DND-41 (cell line): Measurements from ENCODE around the gene CEBPB.
A peak's percentile ranks its signal among the peaks of the same experiment; 100 is the strongest.

ENCODE experiments used
- ATAC-seq: fragments of 200-7000 bp; cut with Tn5 transposase; 3 replicates; pipeline ENCODE4 v1.9.1; 2021; ENCODE audit warnings: low read depth; ENCODE audit not compliant: insufficient read depth
- DNase-seq: peaks from one replicate; pipeline ENCODE4 v3.0.0-alpha.2; 2020
- H2AFZ ChIP-seq: 2 replicates; pipeline ENCODE4 v1.6.0; 2012; ENCODE audit warnings: low read depth, low read length
- H3K27ac ChIP-seq: 2 replicates; pipeline ENCODE4 v1.5.1; 2012; ENCODE audit warnings: low read length, inconsistent platforms
- H3K27me3 ChIP-seq: fragments of 200-600 bp; sonication (generic); 2 replicates; pipeline ENCODE4 v1.6.0; 2012; ENCODE audit warnings: low read length, mild to moderate bottlenecking, inconsistent platforms; ENCODE audit not compliant: insufficient read depth, poor library complexity
- H3K36me3 ChIP-seq: 2 replicates; pipeline ENCODE4 v1.5.1; 2012; ENCODE audit warnings: low read length, inconsistent platforms; ENCODE audit not compliant: insufficient read depth
- H3K4me1 ChIP-seq: 2 replicates; pipeline ENCODE4 v1.5.1; 2012; ENCODE audit warnings: mild to moderate bottlenecking, low read length; ENCODE audit not compliant: insufficient read depth
- H3K4me2 ChIP-seq: 2 replicates; pipeline ENCODE4 v1.6.0; 2012; ENCODE audit warnings: mild to moderate bottlenecking, moderate library complexity, low read length, inconsistent platforms; ENCODE audit not compliant: insufficient read depth
- H3K4me3 ChIP-seq, 2 experiments: fragments of 200-600 bp in 1 of 2; shearing (Covaris generic) in 1 of 2; 2 replicates each; pipeline ENCODE4 v1.5.1; 2012 to 2016; ENCODE audit warnings: inconsistent platforms in 2 of 2, low read length in 2 of 2, mild to moderate bottlenecking in 2 of 2, low read depth in 1 of 2, moderate library complexity in 1 of 2
- H3K79me2 ChIP-seq: 2 replicates; pipeline ENCODE4 v1.6.0; 2012; ENCODE audit warnings: low read length, inconsistent platforms; ENCODE audit not compliant: insufficient read depth
- H3K9ac ChIP-seq: 2 replicates; pipeline ENCODE4 v1.6.0; 2012; ENCODE audit warnings: low read depth, mild to moderate bottlenecking, inconsistent platforms, low read length, moderate library complexity
- H3K9me3 ChIP-seq: 2 replicates; pipeline ENCODE4 v1.5.1; 2012; ENCODE audit warnings: low read length, moderate library complexity, mild to moderate bottlenecking, inconsistent platforms; ENCODE audit not compliant: insufficient read depth, severe bottlenecking
- H4K20me1 ChIP-seq: 2 replicates; pipeline ENCODE4 v1.6.0; 2012; ENCODE audit warnings: low read length; ENCODE audit not compliant: insufficient read depth
- EZH2 ChIP-seq: IDR thresholded peaks from 3 replicates; pipeline ENCODE4 v1.6.1; 2012; ENCODE audit warnings: borderline replicate concordance, low read depth, mild to moderate bottlenecking, moderate library complexity, low read length, inconsistent platforms; ENCODE audit not compliant: severe bottlenecking
- TF ChIP-seq, protein P1 (sequence below): IDR thresholded peaks from 2 replicates; pipeline ENCODE4 v1.5.1; 2012; ENCODE audit warnings: borderline replicate concordance, low read length, moderate library complexity, mild to moderate bottlenecking; ENCODE audit not compliant: poor library complexity, severe bottlenecking; ENCODE audit errors: extremely low read depth

CEBPB gene

GRCh38 chr20:50194422-50194830 is 3.8 kb downstream of the CEBPB start:
- Histone ChIP-seq H3K27ac (peak overlapping the region; percentile 90; the same call in 1 of the 2 replicates), H3K9me3 (no peaks in the 10 kb centered on the region), H3K4me1 (peaks cover 23% of the 10 kb centered on the region), H3K4me3 (0 out of 4 replicates have a peak overlapping the region, but pooled peaks of 1 of the 2 experiments have one; percentile 70), H3K36me3 (peaks cover 24% of the 10 kb centered on the region), H3K27me3 (no peaks in the 10 kb centered on the region), H3K9ac (no peak overlapping the region), H3K4me2 (peak overlapping the region; percentile 99), H2AFZ (no peak overlapping the region), H3K79me2 (peaks cover 43% of the 10 kb centered on the region), H4K20me1 (peaks cover 46% of the 10 kb centered on the region)
- ATAC-seq (no peak), DNase-seq (no peak)
- TF ChIP-seq, protein P1, sequence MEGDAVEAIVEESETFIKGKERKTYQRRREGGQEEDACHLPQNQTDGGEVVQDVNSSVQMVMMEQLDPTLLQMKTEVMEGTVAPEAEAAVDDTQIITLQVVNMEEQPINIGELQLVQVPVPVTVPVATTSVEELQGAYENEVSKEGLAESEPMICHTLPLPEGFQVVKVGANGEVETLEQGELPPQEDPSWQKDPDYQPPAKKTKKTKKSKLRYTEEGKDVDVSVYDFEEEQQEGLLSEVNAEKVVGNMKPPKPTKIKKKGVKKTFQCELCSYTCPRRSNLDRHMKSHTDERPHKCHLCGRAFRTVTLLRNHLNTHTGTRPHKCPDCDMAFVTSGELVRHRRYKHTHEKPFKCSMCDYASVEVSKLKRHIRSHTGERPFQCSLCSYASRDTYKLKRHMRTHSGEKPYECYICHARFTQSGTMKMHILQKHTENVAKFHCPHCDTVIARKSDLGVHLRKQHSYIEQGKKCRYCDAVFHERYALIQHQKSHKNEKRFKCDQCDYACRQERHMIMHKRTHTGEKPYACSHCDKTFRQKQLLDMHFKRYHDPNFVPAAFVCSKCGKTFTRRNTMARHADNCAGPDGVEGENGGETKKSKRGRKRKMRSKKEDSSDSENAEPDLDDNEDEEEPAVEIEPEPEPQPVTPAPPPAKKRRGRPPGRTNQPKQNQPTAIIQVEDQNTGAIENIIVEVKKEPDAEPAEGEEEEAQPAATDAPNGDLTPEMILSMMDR = no peak
- TF ChIP-seq EZH2 = no peak

GRCh38 chr20:50194831-50195523 is 4.3 kb downstream of the CEBPB start:
- no peak overlapping the region for H2AFZ ChIP-seq
- H3K36me3 ChIP-seq = peaks cover 24% of the 10 kb centered on the region
- no peaks in the 10 kb centered on the region for H3K9me3 ChIP-seq
- no peaks in the 10 kb centered on the region for H3K27me3 ChIP-seq
- H3K79me2 ChIP-seq = peaks cover 43% of the 10 kb centered on the region
- ATAC-seq (no peak), DNase-seq (no peak)
- peaks cover 42% of the 10 kb centered on the region for H4K20me1 ChIP-seq
- H3K4me3 ChIP-seq = no peak overlapping the region
- H3K4me2 ChIP-seq = no peak overlapping the region
- H3K27ac ChIP-seq = no peak overlapping the region
- H3K9ac ChIP-seq = no peak overlapping the region
- H3K4me1 ChIP-seq = peaks cover 20% of the 10 kb centered on the region
- TF ChIP-seq EZH2 = no peak
- TF ChIP-seq, protein P1 = no peak

DNA sequence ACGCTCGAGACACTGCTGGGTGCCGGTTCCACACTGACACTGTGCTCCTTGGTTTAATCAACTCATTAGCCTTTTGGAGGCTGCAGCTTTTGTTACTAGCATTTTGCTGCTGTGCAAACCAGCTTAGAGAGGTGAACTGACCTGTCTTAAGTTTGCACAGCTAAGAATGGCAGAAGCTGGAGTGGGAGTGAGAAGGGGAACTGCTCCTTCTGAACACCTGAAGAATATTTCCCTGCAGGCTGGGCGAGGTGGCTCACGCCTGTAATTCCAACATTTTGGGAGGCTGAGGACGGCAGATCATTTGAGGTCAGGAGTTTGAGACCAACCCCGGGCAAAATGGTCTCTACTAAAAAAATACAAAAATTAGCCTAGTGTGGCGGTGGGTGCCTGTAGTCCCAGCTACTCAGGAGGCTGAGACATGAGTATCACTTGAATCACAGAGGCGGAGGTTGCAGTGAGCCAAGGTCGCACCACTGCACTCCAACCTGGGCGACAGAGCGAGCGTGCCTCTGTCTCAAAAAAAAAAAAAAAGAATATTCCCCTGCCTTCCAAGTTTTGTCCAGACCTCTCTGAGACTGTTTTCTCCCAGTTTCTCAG is 5.0 kb downstream of the CEBPB start:
- ATAC-seq (no peak), DNase-seq (no peak)
- Histone ChIP-seq H3K9me3 (no peaks in the 10 kb centered on the region), H2AFZ (no peak overlapping the region), H4K20me1 (peaks cover 42% of the 10 kb centered on the region), H3K27me3 (no peaks in the 10 kb centered on the region), H3K79me2 (peaks cover 43% of the 10 kb centered on the region), H3K4me3 (no peak overlapping the region), H3K36me3 (peaks cover 24% of the 10 kb centered on the region), H3K27ac (no peak overlapping the region), H3K4me1 (peaks cover 18% of the 10 kb centered on the region), H3K9ac (no peak overlapping the region), H3K4me2 (no peak overlapping the region)
- TF ChIP-seq, protein P1 = no peak
- TF ChIP-seq EZH2 = no peak
